GM04503 (cell line): ENCODE data around the gene PDF.
A peak's percentile ranks its signal among the peaks of the same experiment; 100 is the strongest.
"Not testable (repeated sequence)": the region's sequence is repeated elsewhere in the genome, so short reads cannot be mapped to it uniquely, and the experiment has no call there.

Experiments
- DNase-seq: peaks from one replicate; pipeline ENCODE4 v3.0.0-alpha.2; 2012; ENCODE audit warnings: low read depth

PDF gene

DNA sequence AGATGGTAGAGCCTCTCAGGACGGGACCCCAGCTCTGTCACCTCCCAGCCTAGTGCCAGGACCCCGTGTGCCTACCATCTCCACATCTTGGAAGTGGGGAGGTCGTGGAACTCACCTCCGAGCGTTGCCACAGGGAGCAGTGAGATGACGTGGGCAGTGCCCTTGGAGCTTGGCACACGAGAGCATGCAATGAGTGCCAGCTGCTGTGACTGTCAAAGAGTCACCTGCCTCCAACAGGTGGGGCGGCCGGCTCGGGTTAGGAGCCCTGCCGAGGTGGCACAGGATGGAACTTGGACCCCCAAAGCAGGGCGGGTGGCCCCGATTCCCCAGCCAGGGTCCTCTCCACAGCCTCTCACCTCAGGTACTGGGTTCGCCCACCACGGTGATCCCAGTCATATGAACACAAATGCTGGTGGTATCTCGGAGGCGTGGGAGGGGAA lies 13.8 kb downstream of the PDF start:
- no peak for DNase-seq

DNA sequence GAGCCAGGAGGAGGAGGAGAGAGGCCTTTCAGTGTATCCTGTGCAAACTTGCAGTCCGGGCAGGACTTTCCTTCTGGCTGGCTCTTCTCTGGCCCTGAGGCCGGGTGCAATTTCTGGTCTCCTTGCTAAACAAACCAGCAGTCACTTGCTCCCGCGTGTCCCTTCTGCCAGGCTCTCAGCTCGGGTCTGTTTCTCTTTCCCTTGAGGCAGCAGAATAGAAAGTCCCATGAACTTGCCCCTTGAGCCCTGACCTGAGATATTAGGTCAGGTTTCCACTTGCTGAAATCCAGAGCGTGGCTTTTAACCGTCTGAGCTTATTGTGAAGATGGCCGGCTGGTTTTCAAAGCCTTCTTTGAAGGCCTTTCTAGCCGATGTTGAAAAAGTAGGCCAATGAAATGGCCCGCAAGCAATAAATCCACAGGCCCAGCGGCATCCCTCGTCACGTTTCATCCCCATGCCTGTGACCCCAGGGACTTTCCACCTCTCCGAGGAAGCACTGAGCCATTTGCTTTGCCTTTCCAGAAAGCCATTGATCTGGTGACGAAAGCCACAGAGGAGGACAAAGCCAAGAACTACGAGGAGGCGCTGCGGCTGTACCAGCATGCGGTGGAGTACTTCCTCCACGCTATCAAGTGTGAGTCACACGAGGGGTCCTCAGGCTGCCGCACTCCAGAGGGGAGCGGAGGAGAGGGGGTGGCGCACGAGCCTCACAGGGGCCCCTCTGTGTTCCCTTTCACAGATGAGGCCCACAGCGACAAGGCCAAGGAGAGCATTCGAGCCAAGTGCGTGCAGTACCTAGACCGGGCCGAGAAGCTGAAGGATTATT lies 14.7 kb downstream of the PDF start:
- DNase-seq: no peak

DNA sequence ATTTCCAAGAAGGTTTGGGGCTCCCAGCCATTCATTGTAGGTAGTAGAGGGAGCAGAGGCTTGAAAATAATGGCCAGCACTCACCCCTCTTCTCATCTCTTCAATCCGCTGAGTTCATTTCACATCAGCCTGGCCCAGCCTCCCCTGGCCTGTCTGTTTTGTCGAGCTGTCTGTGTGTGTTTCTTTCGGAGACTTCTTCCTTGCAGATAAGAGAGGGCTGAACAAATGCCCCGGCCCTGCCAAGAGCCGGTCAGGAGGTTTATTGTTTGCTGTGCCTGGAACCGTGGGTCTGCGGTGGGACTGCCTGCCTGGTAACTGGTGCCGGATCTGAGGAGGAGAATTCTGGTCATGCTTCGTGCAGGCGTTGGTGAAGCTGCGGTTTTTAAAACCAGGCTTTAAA lies 15.9 kb downstream of the PDF start:
- no peak for DNase-seq

DNA sequence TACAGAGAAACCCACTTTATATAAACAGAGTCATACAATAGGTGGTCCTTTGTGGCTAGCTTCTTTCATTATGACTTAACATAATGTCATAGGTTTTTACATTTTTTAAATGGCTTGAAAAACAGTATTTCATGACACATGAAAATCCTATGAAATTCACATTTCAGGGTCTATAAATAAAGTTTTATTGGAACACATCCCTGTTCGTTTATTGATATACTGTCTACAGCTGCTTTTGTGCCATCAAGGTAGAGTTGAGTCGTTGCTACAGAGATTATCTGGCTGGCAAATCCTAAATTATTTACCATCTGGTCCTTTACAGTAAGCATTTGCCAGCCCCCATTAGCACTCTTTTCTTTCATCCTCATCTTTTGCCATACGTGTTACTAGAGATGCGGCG lies 16.9 kb downstream of the PDF start:
- no peak for DNase-seq

DNA sequence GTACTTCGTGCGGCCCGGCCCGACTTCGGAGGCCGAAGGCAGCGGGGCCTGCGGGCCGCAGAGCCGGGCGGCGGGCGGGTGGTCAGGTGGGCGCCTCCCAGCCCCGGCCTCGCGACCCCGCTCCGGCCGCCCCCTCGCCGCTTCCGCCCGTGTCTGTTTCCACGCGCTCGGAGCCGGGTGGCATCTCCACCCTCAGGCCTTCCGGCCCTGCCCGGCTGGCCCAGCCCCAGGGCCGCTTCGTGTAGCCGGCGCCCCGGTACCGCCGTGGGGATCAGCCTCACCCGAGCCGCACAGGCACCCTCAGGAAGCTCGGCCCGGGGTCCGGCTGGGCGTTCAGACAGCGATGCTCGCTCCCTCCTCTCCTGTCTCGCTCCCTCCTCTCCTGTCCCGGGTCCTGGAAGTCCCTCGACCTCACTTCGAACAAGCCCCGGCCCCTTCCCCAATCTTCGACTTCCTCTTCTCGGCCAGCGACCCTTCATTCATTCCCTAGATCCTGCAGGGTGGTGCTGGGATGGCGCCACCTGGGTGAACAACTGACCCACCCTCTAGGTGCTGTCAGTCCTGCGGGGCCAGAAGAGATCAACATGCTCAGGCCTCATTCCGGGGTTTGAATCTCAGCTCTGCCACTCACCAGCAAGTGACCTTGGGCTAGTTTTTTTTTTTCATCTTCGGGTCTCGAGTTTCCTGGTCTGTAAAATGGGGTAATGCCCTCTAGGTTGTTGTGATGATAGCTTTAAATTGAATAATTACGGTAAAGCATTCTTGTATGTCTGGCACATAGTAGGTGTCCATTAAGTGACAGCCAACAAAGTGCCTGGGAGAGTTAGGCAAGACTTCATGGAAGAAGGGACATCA lies 18.6 kb downstream of the PDF start:
- DNase-seq: no peak

DNA sequence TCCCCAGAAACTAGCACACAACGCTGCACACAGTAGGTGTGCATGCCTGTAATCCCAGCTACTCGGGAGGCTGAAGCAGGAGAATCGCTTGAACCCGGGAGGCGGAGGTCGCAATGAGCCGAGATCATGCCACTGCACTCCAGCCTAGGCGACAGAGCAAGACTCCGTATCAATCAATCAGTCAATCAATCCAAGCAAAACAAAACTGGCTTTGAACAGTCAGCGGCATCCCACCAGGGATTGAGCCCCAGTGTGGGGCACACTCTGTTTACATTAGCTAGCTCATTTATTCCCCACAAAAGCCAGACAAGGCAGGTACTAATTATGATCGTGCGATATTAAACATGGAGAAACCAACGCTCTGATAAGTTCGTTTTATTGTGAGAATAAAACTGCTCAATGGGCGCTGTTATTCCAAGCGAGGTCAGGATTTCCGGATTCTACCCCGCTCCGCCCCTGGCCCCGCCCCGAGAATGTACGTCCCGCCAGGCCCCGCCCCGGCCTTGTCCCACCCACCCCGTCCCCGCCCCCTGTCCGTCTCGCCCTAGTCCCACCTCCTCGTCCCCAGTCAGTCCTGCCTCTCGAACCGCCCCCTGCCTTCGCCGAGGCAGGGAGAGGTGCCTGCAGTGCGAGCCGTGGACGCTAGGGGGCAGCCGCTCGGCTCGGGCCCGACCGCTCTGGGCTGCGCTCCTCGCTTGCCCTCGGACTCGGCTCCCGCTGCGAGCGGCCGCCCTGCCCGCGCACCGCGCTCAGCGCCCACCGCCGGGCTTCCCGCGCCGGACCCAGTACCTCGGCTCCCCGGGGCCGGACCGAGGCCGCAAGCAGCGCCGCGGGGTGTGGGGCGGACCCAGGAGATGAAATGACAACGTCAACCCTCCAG lies 19.5 kb downstream of the PDF start, which contains the start of gene VPS4A:
Gene VPS4A, plus strand, starts transcription at position 698 of the 880 bp plus-strand sequence. Its CDS starts 162 bp downstream, at position 860.
- DNase-seq: peak; percentile 67

DNA sequence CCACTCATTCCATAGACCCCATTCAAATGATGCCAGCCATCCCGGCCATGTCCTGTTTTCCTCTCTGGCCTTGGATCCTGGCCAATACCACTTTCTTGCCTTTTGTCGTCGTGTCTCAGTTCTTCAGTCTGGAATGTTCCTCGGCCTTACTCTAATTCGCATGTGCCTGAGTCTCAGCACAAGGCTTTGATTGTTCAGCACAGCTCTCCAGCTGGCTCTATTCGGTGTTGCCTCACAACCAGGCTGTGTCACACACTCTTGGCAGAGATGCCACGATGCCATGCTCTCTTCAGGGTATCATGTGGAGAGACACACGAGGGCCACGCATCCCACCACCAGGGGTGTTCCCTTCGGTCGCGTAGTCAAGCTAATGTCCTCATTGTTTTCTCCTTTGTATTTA lies 21.1 kb downstream of the PDF start:
- DNase-seq: no peak

DNA sequence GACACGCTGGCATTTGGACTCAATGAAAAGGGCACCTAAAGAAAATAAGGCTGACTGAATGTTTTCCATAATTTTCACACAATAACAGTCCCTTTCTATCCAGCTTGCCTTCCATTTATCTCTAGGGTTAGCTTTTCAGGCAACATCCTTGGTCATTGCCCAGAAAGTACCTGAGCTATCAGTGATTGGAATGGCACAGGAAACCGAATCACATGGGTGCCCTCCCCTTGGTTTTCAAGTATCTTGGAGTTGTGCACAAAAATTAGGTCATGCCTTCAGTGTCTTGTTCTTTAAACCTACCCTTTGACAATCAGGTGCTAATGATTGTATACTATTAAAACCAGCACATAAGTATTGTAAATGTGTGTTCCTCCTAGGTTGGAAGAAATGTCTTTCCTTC lies 22.5 kb downstream of the PDF start:
- no peak for DNase-seq

DNA sequence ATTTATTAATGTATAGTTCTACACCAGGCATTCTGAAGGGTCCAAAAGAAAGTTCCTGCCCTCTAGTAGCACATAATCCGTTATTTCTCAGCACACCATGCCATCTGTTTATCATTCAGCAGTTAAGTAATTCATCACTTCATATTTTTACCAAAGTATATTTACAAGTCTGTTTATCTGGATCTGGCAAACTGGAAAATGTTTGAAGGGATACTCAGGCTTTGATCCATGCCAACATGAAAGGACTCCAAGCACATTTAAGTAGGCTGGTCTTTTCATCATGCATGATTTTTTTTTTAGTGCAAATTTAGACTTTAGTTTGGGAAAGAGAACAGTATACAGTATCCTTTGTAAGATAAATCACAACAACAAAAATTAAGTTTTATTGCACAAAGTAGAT lies 23.3 kb downstream of the PDF start:
- no peak for DNase-seq

DNA sequence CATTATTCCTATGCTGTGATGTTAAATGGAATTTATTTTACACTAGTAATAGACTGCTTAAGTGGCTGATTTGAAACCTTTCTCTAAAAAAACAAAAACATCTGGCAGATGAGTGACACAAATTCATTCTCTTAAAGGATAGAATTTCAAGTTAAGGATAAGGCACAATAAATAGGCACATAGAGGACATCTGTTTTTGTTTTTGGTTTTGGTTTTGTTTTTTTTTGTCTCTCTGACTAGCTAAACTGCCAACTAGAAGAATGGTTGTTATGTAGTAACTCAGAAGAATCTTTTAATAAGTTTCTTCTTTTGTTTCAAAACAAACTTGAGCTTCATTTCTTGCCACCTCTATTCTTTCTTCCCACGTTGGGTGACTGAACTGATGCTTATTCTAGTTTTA lies 24.4 kb downstream of the PDF start:
- no peak for DNase-seq

DNA sequence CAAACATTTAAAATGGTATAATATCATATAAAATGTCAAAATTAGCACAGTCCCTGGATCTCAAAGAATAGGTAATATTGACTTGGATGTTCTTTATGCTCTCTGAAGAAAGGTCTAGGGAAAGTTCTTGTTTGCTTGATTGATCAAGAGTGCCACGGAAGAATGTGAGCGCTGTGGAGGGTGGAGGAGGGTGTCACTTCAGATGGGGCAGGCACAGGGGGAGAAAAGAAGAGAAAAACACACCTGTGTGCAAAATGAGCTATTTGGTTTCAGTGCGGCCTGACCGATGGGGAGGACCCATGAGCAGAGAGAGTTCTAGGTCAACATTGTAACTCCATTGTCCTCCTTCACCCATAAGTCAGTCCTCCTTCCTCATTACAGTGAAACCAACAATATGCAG lies 28.1 kb downstream of the PDF start:
- DNase-seq: no peak

DNA sequence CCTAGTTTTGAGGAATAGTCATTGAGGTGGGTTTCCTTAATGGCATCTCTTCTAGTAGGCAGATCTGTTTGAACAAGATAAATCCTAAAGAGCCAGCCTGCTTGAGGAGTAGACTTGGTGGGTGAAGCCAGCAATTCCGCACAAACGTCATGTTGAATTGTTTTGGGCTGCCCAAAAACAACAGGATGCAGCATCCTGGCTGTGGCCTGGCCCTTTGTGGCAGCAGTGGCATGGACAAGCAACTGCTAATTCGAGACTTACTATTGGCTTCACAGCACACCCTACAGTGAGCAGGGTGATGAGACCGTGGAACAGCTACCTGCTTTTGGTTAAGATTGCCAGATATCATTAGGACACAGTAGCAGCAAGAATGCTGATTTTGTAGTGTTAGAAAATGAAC lies 28.5 kb downstream of the PDF start:
- DNase-seq: no peak

DNA sequence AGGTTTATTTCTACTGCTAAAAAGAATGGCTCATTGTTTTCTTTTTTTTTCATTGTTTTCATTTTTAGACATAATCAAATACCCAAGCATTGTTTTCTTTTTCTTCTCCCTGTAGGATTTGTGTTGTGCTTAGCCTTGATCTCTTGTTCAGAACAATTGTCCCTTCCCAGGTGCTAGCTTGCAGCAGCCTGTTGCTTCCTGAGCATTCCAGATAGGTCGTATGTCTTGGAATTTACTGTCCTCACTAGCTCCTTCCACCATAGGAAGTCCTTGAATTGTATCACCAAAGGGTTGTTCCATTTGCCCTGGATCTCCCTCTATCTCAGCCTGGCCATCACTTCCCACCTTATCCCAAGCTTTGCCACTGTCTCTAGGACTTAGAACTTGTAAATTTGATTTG lies 29.2 kb downstream of the PDF start:
- no peak for DNase-seq

DNA sequence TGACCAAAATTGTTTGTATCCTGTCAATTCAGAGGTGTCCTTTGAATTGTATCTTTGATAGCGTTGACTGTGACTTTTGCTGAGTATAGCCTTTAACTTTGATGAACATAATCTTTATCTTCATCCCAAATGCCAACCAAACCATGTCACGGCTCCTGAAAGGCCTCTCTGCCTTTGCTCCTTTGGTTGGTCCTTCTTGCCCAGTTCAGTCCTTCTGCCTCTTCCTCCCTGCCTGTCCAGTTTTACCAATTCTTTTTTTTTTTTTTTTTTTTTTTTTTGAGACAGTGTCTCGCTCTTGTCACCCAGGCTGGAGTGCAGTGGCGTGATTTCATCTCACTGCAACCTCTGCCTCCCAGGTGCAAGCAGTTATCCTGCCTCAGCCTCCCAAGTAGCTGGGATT lies 32.1 kb downstream of the PDF start:
- DNase-seq: no peak

DNA sequence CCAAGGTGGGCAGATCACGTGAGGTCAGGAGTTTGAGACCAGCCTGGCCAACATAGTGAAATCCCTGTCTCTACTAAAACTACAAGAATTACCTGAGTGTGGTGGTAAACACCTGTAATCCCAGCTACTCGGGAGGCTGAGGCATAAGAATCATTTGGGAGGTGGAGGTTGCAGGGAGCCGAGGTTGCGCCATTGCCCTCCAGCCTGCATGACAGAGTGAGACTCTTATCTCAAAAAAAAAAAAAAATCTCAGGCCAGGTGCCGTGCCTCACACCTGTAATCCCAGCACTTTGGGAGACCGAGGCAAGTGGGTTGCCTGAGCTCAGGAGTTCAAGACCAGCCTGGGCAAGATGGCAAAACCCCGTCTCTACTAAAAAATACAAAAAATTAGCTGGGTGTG lies 33.6 kb downstream of the PDF start:
- not testable (repeated sequence) for DNase-seq

DNA sequence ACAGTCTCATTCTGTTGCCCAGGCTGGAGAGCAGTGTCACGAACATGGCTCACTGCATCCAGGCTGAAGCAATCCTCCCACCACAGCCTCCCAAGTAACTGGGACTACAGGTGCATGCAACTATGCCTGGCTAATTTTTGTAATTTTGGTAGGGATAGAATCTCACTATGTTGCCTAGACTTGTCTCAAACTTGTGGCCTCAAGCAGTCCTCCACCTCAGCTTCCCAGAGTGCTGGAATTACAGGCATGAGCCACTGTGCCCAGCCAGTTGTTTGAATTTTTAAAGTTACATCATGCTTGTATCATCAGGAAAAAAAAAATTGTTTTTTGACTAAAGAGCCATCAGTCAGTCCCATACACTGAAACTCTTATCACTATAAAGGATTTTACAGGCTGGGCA lies 36.3 kb downstream of the PDF start:
- DNase-seq: no peak

DNA sequence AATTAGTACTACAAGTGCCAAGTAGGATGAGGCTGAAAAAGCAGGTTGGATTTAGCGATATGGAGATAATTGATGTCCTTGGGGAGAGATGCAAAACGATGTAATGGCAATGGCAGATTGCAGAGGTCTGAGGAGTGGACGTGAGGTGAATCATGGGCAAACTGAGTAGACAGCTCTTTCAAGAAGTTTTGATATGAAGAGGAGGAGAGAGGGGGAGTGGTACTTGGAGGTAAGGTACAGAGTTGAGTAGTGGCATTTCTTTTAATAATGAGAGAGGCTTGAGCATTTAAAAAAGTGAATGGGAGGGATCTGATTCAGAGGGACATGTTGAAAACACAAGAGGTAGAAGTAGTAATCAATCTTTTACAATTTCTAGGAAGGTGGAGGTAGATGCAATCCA lies 37.0 kb downstream of the PDF start:
- no peak for DNase-seq

DNA sequence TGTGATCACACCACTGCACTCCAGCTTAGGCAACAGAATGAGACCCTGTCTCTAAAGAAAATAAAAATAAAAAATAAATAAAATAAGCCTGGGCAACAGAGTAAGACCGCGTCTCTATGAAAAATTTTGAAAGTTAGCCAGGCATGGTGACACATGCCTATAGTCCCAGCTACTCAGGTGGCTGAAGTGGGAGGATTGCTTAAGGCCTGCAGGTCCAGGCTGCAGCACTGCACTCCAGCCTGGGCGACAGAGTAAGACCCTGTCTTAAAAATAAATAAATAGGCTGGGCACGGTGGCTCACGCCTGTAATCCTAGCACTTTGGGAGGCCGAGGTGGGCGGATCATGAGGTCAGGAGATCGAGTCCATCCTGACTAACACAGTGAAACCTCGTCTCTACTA lies 38.7 kb downstream of the PDF start:
- not testable (repeated sequence) for DNase-seq

DNA sequence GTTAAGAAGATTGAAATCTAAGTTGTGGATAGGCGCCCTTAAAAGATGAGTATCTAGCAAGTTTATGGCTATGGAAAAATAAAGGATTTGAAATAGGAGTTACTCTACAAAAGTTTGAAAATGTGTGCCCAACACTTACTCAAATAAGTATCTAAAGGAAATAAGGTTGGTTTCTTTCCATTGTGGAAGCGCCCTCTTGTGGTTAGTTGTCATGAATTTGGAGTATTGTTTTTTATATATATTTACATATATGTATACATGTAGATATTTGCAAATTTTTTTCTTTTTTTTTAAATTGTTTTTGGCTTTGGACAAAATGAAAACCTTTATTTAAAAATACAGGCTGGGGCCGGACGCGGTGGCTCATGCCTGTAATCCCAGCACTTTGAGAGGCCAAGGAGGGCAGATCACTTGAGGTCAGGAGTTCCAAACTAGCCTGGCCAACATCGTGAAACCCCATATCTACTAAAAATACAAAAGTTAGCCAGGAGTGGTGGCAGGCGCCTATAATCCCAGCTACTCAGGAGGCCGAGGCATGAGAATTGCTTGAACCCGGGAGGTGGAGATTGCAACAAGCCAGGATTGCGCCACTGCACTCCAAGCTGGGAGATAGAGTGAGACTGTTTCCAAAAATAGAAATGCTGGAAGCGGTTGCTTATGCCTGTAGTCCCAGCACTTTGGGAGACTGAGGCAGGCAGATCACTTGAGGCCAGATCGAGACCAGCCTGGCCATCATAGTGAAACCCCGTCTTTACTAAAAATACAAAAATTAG lies 43.3 kb downstream of the PDF start:
- no peak for DNase-seq

DNA sequence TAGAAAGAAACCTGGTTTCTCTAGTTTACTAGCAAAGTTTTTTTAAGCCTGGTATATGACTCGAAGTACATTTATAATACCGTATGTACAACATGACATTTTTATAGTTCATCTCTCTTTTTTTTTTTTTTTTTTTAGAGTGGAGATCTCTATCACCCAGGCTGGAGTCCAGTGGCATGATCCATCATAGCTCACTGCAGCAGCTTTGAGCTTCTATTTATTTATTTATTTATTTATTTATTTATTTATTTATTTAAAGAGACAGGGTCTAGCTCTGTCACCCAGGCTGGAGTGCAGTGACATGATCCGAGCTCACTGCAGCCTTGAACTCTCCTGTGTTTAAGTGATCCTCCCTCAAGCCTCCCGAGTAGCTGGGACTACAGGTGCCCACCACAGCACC lies 45.1 kb downstream of the PDF start:
- DNase-seq: no peak

DNA sequence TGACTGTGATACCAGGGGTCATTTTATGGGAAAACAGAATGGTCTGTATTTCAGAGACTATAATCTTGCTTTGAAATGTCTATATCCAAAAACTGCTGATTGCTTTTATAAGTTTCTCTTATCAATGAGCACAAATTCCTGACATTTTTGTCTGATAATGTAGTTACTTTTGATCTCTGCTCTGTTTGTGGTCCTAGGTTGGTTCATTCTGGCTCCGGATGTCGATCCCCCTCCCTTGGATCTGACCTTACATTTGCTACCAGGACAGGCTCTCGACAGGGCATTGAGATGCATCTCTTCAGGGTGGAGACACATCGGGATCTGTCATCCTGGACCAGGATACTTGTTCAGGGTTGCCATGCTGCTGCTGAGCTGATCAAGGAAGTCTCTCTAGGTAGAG lies 46.5 kb downstream of the PDF start:
- no peak for DNase-seq

DNA sequence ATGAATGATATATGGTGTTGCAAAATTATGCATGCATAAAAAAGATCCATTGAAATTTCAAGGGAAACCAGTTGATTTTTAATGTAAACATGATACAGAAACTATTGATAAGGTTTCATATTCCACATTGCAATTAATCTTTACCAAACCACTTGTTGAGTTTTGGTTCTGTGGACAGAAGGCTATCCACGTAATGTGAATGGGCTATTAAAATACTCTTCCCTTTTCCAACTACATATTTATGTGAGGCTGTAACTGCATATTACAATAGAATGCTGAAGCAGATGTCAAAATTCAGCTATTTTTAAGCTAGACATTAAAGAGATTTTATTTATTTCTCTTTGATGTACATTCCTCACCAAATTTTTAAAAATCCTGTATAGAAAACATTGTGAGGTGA lies 53.0 kb downstream of the PDF start:
- DNase-seq: no peak
